Caco-2 (cell line): Measurements from ENCODE around the gene ACIN1. TPM values are rescaled to one million over a fixed set of nuclear protein-coding genes. Genes with fewer than 3 reads are reported as not detected.

ENCODE experiments used
- BruUV-seq: library from RNA; stranded (reverse); fragments of 400-500 nt; replicated peaks from 2 replicates; lab custom pipeline; 2021; lab: Mats Ljungman, UMichigan
- CTCF ChIA-PET: fragments of 300-600 bp; sonication (Branson Sonifier 250); formaldehyde crosslinking; loops from one replicate; lab custom pipeline; 2022; ENCODE audit warnings: antibody characterized with exemption; lab: Charles Lee
- POLR2A ChIA-PET: fragments of 300-600 bp; sonication (Branson Sonifier 250); formaldehyde crosslinking; loops from one replicate; lab custom pipeline; 2022; ENCODE audit warnings: antibody characterized with exemption; lab: Charles Lee
- DNase-seq, 2 experiments: peaks; one replicate each; pipeline versions ENCODE4 v3.0.0 to v3.0.0-alpha.2; 2020 to 2022
- H3K27me3 ChIP-seq: replicated peaks from 2 replicates; pipeline ENCODE4 v1.6.0; 2011; ENCODE audit warnings: low read length; ENCODE audit not compliant: control insufficient read depth, insufficient read depth
- H3K36me3 ChIP-seq: 2 replicates; pipeline ENCODE4 v1.5.1; 2011; ENCODE audit warnings: low read length; ENCODE audit not compliant: control insufficient read depth, insufficient read depth
- H3K4me1 ChIP-seq: fragments of 250-450 bp; sonication (Bioruptor Pico); 2 replicates; pipeline ENCODE4 v1.5.1; 2020; ENCODE audit warnings: mild to moderate bottlenecking
- H3K4me3 ChIP-seq: 2 replicates; pipeline ENCODE4 v1.5.1; 2011; ENCODE audit warnings: low read depth, mild to moderate bottlenecking, control low read depth, low read length
- H3K9me3 ChIP-seq: fragments of 250-450 bp; sonication (Bioruptor Pico); 2 replicates; pipeline ENCODE4 v1.5.1; 2020; ENCODE audit warnings: mild to moderate bottlenecking, moderate library complexity
- H3K27ac Mint-ChIP-seq: one replicate; pipeline ENCODE4 v1.8.0; 2022; ENCODE audit warnings: mixed read lengths; ENCODE audit not compliant: unreplicated experiment
- H3K27me3 Mint-ChIP-seq: one replicate; pipeline ENCODE4 v1.8.0; 2022; ENCODE audit warnings: mixed read lengths; ENCODE audit not compliant: insufficient read depth, unreplicated experiment
- H3K36me3 Mint-ChIP-seq: one replicate; pipeline ENCODE4 v1.8.0; 2022; ENCODE audit warnings: mild to moderate bottlenecking, mixed read lengths; ENCODE audit not compliant: insufficient read depth, unreplicated experiment
- H3K4me1 Mint-ChIP-seq: one replicate; pipeline ENCODE4 v1.8.0; 2022; ENCODE audit warnings: low read depth, mixed read lengths; ENCODE audit not compliant: unreplicated experiment
- H3K4me3 Mint-ChIP-seq: one replicate; pipeline ENCODE4 v1.8.0; 2022; ENCODE audit warnings: mild to moderate bottlenecking, moderate library complexity, mixed read lengths; ENCODE audit not compliant: unreplicated experiment
- H3K9me3 Mint-ChIP-seq: one replicate; pipeline ENCODE4 v1.8.0; 2022; ENCODE audit warnings: mixed read lengths; ENCODE audit not compliant: unreplicated experiment
- intact Hi-C: fragments of 100-400 bp; cut with micrococcal nuclease; formaldehyde crosslinking; loops from one replicate; pipeline ENCODE4 v1.10.0; 2022; ENCODE audit not compliant: unreplicated experiment
- total RNA-seq: library from RNA; stranded (reverse); gene quantifications from 2 replicates; pipeline ENCODE4 v1.2.3, GENCODE V29; 2022
- TF ChIP-seq, protein P1 (sequence below), 2 experiments: fragments of 200-600 bp in 1 of 2; IDR thresholded peaks; 1 replicate in 1 of 2; 2 replicates in 1 of 2; pipeline versions ENCODE4 v1.5.1 to v1.8.0; 2011 to 2022; ENCODE audit warnings: antibody characterized with exemption in 1 of 2, control low read depth in 1 of 2, inconsistent platforms in 1 of 2, low read depth in 1 of 2, low read length in 1 of 2, mild to moderate bottlenecking in 1 of 2, moderate library complexity in 1 of 2; ENCODE audit not compliant: insufficient read depth in 1 of 2, severe bottlenecking in 1 of 2, unreplicated experiment in 1 of 2

ACIN1 gene
- total RNA-seq, 1 experiment from 2014 or later, result 193 TPM

DNA sequence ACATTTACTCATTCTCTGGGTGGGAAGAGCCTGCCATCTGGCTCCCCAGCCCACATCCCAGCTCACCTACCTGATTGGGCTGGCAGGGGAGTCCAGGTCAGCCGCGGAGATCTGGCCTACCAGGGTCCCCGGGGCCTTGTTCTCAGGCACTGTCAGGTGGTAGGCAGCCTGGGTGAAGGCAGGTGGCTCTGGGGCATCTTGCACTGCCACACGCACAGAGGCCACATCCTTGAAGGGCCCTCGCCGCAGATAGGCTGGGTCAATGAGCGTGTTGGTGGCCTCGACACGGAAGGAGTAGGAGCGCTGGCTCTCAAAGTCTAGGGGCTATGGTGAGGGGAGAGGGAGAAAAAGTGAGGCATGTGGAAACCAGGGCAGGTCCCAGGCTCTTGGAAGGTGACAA lies 41.5 kb downstream of the ACIN1 start:
- Histone ChIP-seq H3K4me3 (no peak overlapping the region), H3K27me3 (no peaks in the 10 kb centered on the region), H3K36me3 (no peaks in the 10 kb centered on the region), H3K9me3 (no peaks in the 10 kb centered on the region), H3K4me1 (peaks cover 7% of the 10 kb centered on the region)
- Mint-ChIP-seq H3K4me3 (no peak overlapping the region), H3K36me3 (peaks cover 16% of the 10 kb centered on the region), H3K4me1 (peaks cover 15% of the 10 kb centered on the region), H3K9me3 (no peaks in the 10 kb centered on the region), H3K27me3 (no peaks in the 10 kb centered on the region), H3K27ac (no peak overlapping the region)
- POLR2A ChIA-PET, result no interaction called here
- intact Hi-C loops, result no loop called here
- TF ChIP-seq, protein P1, sequence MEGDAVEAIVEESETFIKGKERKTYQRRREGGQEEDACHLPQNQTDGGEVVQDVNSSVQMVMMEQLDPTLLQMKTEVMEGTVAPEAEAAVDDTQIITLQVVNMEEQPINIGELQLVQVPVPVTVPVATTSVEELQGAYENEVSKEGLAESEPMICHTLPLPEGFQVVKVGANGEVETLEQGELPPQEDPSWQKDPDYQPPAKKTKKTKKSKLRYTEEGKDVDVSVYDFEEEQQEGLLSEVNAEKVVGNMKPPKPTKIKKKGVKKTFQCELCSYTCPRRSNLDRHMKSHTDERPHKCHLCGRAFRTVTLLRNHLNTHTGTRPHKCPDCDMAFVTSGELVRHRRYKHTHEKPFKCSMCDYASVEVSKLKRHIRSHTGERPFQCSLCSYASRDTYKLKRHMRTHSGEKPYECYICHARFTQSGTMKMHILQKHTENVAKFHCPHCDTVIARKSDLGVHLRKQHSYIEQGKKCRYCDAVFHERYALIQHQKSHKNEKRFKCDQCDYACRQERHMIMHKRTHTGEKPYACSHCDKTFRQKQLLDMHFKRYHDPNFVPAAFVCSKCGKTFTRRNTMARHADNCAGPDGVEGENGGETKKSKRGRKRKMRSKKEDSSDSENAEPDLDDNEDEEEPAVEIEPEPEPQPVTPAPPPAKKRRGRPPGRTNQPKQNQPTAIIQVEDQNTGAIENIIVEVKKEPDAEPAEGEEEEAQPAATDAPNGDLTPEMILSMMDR (IDR thresholded peaks at IDR 0.05; ENCODE audit: insufficient read depth in 1 of 2, low read depth in 1 of 2, low read length in 1 of 2, severe bottlenecking in 1 of 2, unreplicated experiment in 1 of 2), result no peak
- BruUV-seq, result no TSS peak
- CTCF ChIA-PET, result interaction anchor here (0.7 to 3.8 kb wide), 3 partner anchors 15 to 67 kb away, joined by 4 to 27 read pairs (median 5); no protein-coding TSS in a partner anchor
- DNase-seq, result no peak

DNA sequence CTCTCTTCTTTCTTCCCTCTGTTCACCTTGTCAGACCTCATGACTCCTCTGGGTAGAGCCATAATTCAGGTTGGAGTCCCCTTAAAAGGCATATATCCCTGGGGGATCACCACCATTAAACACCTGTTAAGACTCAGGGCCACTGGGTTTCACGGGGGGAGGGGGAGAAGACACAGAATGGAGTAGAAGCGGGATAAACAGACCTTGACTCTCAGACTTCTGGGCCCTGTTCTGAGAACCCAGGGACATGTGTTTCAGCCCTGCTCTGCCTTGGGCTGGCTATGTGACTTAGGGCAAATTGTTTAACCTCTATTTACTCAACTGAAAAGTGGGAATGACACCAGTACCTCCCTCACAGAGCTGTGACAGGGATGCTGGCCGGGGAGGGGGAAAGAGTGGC lies 42.3 kb downstream of the ACIN1 start:
- intact Hi-C loops, result no loop called here
- H3K4me3 ChIP-seq, result no peak overlapping the region
- no peaks in the 10 kb centered on the region for H3K27me3 Mint-ChIP-seq
- BruUV-seq, result no TSS peak
- H3K36me3 Mint-ChIP-seq, result peaks cover 8% of the 10 kb centered on the region
- TF ChIP-seq, protein P1 (IDR thresholded peaks at IDR 0.05; ENCODE audit: insufficient read depth in 1 of 2, low read depth in 1 of 2, low read length in 1 of 2, severe bottlenecking in 1 of 2, unreplicated experiment in 1 of 2), result no peak
- ChIA-PET CTCF (interaction anchor here (0.5 to 2.0 kb wide), 3 partner anchors 41 to 66 kb away, joined by 6 to 16 read pairs (median 14); no protein-coding TSS in a partner anchor), POLR2A (no interaction called here)
- H3K27me3 ChIP-seq, result no peaks in the 10 kb centered on the region
- peaks cover 15% of the 10 kb centered on the region for H3K4me1 Mint-ChIP-seq
- no peak overlapping the region for H3K27ac Mint-ChIP-seq
- DNase-seq, result no peak
- no peaks in the 10 kb centered on the region for H3K9me3 Mint-ChIP-seq
- H3K9me3 ChIP-seq, result no peaks in the 10 kb centered on the region
- H3K4me3 Mint-ChIP-seq, result no peak overlapping the region
- no peaks in the 10 kb centered on the region for H3K36me3 ChIP-seq
- peaks cover 7% of the 10 kb centered on the region for H3K4me1 ChIP-seq

DNA sequence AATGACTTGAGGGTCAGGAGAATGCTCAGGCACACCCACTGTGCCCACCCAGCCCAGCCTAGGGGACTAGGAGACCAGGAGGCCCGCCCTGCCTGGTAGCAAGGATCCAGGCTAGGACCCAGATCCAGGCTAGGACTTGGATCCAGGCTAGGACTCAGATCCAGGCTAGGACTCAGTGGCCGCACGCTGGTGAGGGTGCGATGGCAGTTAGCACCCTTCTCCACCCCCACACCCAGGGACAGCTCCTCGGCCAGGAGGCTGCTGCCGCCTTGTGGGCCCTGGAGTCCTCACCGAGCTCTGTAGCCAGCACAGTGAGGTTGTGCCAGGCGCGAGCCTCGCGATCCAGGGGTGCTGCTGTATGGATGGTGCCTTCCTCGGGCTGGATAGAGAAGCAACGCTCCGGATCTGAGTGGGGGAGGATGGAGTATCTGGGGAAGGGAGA lies 42.7 kb downstream of the ACIN1 start:
- Histone ChIP-seq H3K4me3 (no peak overlapping the region), H3K36me3 (no peaks in the 10 kb centered on the region), H3K9me3 (no peaks in the 10 kb centered on the region), H3K27me3 (no peaks in the 10 kb centered on the region), H3K4me1 (peaks cover 7% of the 10 kb centered on the region)
- Mint-ChIP-seq H3K36me3 (peaks cover 6% of the 10 kb centered on the region), H3K4me3 (no peak overlapping the region), H3K27ac (no peak overlapping the region), H3K4me1 (peaks cover 15% of the 10 kb centered on the region), H3K27me3 (no peaks in the 10 kb centered on the region), H3K9me3 (no peaks in the 10 kb centered on the region)
- no peak for DNase-seq
- intact Hi-C loops, result no loop called here
- ChIA-PET CTCF (interaction anchor here (0.5 to 2.0 kb wide), 5 partner anchors 19 to 65 kb away, joined by 3 to 16 read pairs (median 6); no protein-coding TSS in a partner anchor), POLR2A (no interaction called here)
- TF ChIP-seq, protein P1 (IDR thresholded peaks at IDR 0.05; ENCODE audit: insufficient read depth in 1 of 2, low read depth in 1 of 2, low read length in 1 of 2, severe bottlenecking in 1 of 2, unreplicated experiment in 1 of 2), result peak in 1 of 2 experiments; percentile 32
- no TSS peak for BruUV-seq
